Dermis microvascular lymphatic vessel endothelial cell (primary cell): ENCODE measurements around the gene DOK7. TPM values are rescaled to one million over a fixed set of nuclear protein-coding genes. Genes with fewer than 3 reads are reported as not detected.

Experiments used
- DNase-seq, 2 donors: peaks; one replicate each; pipeline versions ENCODE4 v3.0.0 to v3.0.0-alpha.2; 2010; ENCODE audit warnings: low read depth in 2 of 2
- total RNA-seq: library from RNA; depleted of rRNA; stranded (reverse); fragments of >200 nt; gene quantifications from 2 replicates; pipeline ENCODE4 v1.2.1, GENCODE V29; 2014

The DOK7 gene
- total RNA-seq, 1 donor from 2014 or later: not detected

DNA sequence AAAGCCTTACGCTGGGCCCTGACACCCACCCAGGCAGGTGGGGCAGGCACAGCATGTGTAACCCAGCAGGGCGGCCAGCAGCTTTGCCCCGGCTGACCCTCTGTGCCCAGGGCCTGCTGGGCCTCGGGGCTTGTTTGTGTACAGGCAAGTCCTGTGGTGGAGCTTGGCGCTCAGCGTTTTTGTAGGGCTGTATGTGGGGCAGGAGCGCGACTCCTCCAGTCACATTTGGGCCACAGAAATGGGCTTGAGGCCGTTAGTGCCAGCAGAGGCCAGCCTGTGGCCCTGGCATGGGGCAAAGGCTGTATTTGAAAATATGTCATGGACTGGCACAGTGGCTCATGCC, 36.0 kb upstream of the DOK7 start:
- DNase-seq: no peak

DNA sequence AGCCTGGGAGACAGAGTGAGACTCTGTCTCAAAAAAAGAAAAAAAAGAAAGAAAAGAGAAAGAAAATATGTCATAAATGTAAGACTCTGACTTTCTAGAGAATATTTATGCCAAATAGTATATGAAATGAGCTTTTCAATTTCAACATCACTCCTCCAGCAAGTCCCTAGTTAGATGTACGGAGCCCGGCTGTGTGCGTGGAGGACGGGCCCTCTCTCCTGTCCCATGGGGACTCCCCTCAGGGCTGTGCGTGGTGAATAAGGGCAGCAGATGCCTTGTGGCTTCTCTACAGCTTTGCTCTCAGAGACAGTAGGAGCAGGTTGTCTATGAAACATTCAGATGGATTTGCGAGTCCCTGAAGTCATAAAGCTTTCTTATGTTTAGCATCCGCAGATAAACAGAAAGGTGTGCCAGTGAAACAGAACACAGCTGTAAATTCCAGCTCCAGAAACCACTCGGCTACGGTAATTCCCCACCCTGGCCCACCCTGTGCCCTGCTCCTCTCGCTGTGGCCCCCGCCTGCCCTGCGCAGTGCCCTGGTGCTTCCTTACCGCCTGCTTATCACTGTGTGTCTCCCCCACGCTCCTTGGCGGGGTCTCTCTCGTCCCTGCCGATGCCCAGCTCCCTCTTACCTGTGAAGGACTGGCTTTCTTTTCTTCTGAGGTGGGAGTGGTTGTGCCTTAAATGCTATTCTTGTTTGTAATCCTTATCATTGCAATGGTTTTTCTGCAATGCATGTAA, 35.2 kb upstream of the DOK7 start:
- no peak for DNase-seq

DNA sequence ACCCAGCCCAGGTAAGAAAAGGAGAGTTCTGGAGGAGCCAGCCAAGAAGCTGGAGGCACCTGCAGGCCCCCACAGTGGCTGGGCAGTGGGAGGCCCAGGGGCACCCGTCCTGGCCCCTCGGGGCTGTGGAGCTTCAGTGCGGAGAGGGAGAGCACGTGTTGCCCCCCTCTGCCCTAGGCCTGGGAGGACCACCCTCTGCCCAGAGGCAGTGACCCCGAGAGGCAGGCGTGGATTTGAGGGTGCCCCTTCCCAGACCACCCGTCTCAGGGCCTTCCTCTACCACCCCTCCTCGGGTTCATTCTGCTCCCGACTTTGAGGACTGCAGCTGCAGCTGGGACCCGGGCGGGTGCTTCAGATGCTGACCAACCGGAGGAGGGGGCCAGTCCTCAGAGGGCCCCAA, 33.5 kb upstream of the DOK7 start:
- DNase-seq: no peak

DNA sequence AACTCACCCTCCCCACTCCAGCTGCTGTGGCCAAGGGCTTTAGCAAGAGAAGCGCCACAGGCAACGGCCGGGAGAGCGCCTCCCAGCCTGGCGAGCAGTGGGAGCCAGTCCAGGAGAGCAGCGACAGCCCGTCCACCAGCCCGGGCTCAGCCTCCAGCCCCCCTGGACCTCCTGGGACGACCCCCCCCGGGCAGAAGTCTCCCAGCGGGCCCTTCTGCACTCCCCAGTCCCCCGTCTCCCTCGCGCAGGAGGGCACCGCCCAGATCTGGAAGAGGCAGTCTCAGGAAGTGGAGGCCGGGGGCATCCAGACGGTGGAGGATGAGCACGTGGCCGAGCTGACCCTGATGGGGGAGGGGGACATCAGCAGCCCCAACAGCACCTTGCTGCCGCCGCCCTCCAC, 32.6 kb upstream of the DOK7 start:
- DNase-seq: no peak

DNA sequence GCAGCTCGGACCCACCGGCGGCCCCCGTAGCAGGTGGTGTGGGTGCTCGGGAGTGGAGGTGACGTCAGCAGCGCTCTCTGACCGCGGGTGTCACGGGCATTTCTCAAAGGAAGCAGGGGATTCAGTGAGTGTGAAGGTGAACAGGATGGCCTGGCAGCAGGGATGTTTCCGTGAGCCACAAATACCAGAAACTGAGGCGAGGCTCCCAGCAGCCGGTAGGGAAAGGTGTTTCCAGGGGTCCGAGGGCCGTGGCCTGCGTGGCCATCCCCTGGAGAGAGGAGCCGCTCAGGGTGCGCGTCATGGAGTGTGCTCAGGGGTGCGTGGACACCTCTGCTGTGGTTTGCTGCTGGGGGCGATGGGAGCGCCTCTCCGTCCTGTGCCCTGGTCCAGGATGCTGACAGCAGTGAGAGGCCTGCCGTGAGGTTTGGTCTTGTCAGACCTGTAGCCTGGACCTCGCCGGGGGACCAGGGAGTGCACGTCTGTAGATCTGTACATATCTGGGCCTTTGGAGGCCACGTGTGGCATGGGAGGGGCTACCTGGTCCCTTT, 31.6 kb upstream of the DOK7 start:
- no peak for DNase-seq

DNA sequence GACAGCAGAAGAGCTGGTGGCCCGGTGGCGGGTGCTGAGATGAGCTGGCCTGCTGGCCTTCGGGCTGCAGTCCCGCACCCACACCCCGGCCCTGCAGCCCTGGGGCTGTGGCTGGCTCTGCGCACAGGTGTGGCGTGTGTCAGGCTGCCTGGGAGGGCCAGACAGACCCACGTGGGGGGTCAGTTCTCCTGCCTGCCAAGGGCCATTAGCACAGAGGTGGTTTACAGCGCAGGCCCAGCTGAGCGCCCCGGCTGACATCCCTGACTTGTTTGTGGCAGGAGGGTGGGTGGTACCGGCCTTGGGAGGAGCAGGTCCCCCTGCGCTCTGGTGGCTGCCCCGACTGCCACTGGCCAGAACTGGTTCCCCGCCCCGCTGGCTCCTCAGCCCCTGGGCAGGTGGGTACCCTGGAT, 30.7 kb upstream of the DOK7 start:
- no peak for DNase-seq

DNA sequence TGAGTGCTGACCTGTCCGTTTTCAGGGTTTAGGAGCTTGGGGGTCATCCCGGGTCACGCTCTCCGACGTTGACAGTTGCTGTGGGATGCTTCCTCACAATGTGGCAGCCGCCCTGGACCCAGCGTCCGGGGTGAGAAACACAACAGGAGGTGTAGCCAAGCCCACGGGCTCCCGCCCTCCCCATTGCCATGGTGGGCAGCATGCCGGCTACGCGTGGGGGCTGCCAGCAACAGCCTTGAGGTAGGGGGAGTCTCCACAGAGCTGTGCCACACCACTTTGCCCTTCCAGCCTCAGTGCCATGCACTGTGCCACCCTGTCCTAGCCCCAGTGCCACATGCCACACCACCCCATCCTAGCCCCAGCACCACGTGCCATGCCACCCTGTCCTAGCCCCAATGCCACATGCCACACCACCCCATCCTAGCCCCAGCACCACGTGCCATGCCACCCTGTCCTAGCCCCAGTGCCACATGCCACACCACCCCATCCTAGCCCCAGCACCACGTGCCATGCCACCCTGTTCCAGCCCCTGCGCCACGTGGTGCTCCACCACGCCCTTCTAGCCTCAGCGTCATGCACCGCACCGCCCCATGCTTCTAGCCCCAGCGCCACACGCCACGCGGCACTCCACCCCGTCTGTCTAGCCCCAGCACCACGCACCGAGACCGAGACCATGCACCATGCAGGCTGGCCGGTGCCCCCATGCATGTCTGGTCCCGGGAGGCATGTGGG, 29.8 kb upstream of the DOK7 start:
- DNase-seq: no peak

DNA sequence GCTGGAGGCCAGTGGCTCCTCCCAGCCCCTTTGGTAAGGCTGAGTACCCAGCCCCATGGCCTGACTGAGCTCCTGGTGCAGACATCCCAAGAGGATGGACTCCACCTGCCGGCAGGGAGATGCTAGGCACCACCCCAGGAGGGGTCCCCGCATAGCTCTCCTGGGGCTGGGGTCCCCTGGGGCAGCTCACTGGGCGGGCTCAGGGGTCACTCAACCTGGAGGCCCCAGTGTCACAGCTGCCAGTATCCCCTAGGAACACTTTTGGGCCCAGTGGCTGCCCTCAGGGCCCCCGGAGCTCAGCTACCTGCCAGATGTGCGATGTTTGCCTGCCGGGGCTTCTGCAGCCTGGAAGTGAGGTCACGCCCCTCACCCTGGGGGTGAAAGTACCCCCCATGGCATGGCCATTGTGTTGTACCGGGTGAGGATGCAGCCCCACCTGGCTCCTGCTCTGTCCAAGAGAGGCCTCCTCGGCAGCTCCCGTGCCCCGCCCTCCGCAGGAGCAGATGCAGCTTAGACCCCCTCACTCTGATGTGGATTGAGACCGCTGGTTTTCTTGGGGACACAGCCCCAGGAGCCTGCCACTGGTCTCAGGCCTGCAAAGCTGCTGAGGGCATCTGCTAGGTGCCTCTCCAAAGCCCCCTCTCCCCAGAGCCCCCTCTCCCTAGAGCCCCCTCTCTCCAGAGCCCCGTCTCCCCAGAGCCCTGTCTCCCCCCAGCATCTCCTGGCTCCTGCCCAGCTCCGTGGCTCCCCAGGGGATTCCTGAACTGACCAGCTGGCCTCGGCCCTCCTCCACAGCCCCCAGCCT, 28.0 kb upstream of the DOK7 start:
- DNase-seq: no peak

DNA sequence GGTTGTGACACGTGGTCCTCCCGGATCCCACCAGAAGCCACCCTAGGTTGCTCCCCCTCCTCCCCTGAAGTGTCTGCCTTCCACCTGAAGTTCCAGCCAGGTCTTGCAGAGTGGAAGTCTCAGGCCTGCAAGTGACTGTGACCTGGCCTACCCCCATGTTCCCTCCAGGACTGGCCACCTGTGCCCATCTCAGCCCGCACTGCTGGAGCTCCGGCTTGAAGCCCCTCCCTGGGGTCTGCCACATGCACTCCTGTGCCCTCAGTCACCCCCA, 27.5 kb upstream of the DOK7 start:
- DNase-seq: no peak

DNA sequence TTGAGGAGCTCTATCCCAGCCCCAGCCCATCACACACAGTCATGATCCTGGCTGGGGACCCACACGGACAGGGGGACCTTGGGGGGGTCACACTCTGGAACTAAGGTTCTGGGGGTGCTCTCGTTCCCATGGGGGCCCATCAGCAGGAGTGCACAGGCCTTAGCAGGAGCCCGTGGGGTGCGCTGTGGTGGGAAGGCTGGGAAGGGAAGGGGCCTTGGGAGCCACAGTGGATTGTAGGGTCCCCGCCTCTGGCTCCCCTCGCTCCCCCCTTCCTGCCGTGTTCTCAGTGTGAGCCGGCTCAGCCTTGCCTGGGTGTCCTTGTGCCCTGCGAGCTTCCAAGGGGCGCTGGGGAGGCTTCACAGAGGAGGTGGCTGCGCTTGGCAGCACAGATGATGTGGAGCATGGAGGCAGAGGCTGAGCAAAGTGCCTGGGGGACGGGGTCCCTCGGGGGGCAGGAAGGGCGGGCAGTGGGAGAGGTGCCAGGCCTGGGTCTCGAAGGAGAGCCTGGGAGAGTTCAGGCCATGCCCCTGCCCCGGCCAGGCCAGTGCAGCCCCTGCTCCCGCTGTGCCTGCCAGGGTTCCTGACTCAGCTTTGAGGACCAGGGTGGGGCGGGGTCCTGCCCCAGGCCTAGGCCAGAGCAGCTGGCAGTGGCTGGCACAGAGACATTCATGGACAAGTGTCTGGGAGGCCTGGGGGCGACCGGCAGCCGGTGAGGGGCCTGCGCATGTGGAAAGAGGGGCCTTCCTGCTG, 26.9 kb upstream of the DOK7 start:
- no peak for DNase-seq

DNA sequence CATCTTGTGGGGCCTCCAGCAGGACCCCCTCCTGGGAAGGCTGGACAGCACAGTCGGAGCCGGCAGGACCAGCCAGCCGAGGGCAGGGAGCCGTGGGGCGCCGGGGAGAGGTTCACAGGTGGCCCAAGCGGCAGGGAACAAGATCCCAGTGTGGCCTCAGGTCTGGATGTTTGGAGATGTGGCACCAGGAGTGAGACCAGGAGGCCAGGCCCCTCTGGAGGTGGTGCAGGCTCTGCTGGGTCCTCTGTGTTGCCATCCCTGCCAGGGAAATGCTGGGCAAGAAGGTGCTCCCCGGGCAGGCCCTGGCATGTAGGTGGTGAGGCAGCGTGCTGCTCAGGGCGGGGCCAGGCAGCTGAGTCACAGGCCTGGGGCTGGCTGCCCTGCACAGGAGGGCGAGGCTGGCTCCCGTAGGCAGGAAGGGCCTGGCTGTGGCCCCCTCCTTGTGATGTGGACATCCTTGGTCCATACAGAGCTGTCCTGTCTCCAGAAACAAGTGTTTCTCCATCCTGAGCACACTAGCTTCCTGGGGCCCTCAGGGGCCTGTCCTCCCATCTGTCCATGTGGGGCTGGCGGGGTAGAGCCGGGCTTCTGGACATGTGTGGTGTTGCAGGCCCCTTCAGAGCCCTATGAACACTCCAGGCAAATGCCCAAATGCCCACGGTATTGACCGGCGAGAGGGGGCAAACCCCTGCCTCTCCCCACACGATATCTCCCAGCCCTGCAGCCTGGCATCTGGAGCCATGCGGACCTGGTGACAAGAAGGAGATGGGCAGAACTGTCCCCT, 26.1 kb upstream of the DOK7 start:
- DNase-seq: peak in 1 of 2 donors; percentile 62

DNA sequence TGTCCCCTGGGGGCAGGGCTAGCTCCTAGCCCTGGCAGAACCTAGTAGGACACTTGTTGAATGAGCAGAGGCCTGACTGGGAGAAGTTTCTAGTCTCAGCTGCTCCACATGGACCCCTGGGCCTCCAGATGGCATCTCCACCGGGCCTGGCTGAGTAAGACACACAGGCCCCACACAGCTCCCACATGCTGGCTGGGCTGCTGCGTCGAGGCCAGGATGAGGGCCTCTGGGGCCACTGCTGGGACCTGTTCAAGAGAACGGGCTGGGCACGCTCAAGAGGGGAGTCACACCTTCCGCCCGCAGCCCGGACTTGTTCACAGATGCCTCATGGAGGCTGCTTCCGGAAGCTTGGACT, 25.5 kb upstream of the DOK7 start:
- DNase-seq: no peak

DNA sequence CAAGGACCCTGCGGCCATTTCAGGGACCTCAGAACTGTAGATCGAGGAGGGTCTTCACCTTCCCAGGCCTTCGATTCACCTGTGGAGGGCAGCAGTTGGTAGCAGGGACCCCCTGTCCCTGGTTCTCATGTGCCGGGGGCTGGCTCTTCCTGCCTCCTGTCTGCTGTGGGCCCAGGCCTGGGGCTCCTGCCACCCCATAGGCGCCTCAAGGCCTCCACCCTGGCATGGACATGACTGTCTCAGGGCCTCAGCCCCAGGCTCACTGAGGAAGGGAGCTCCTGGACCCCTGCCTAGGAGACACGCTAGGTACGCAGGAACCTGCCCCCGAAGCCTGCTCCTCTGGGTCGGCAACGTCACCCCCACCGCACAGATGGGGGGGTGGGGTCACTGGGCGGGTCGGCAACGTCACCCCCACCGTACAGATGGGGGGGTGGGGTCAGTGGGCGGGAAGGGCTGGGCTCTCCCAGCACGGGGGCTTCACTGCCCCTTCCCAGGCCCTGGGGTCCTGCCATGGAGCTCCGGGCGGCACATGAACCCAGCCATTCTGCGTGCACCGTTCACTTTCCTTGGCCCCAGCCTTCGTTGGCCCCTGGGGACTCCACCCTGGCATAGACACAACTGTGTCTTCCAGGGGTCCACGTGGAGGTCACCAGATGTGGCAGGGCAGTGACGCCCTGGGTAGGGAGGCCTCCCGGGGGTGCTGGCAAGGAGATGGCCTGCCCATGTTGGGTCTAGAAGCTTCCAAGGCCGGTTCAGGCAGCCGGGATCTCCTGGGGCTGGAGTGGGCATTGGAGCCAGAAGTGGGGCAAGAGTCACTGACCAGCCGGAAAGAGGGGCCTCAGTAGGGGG, 24.9 kb upstream of the DOK7 start:
- no peak for DNase-seq

DNA sequence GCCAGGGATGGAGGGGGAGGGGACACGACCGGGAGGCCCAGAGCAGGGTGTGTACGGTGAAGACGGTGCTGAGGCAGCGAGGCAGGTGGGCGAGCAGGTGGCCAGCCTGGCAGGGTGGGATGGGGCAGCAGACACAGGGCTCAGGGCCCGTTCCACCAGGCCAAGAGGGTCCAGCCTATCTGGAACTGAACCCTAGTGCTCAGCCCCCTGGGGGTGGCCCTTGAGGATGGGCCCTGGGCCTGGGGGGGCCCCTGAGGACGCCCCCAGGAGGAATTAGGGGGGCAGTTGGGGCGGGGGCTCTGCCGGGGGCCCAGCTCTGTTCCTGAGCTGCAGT, 24.3 kb upstream of the DOK7 start:
- DNase-seq: no peak

DNA sequence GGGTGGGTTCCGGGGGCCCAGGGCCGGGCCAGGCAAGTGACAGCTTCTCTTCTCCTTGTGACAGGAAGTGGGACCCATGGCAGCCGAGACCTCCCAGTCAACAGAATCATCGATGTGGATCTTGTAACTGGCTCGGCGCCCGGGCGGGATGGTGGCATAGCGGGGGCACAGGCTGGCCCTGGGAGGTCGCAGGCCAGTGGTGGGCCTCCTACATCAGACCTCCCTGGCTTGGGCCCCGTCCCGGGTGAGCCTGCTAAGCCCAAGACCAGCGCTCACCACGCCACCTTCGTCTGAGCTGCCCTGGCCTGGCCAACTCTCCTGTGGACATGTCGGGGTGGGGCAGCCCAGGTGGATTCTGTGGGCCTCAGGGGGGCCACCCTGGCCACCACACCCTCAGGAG, 23.7 kb upstream of the DOK7 start:
- DNase-seq: no peak

DNA sequence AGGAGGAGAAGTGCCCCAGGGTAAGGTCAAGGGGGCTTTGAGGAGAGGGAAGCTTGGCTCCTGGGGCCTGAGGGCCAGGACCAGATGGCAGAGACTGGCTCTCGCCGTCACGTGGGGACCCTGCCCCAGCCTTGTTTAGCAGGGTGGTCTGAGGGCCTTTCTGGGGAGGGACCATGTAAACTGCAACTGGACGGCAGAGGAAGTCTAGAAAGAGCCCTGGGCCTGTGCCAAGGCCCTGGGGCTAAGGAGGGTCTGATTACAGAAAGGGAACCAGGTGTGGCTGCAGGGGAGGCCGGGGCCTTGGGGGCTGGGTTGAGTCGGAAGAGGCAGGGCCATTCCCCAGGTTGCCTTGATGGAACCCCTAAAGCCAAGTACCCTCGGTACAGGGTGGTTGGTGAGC, 23.1 kb upstream of the DOK7 start:
- DNase-seq: no peak

DNA sequence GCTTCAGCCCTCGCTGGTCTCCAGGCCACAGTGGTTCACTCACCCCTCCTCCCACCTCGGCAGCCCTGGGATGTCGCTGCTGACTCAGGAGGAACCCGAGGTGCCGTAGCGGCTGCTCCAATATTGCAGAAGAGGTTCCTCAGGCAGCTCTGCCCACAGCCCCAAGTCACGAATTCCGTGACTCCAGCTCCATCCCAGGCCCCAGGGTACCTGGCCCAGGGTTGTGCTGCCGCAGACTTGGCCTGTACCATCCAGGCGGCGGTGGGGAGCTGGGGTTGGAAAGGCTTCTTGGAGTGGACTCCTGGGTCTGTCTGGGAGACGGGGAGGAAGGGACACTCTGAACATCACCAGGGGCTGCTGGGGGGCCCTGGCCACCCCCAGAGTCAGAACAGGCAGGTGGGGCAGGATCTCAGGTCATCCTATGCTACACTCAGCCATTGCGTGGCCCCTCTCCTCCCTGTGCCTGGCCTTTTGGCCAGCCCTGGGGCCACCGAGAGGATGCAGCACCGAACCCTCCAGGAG, 22.1 kb upstream of the DOK7 start:
- no peak for DNase-seq

DNA sequence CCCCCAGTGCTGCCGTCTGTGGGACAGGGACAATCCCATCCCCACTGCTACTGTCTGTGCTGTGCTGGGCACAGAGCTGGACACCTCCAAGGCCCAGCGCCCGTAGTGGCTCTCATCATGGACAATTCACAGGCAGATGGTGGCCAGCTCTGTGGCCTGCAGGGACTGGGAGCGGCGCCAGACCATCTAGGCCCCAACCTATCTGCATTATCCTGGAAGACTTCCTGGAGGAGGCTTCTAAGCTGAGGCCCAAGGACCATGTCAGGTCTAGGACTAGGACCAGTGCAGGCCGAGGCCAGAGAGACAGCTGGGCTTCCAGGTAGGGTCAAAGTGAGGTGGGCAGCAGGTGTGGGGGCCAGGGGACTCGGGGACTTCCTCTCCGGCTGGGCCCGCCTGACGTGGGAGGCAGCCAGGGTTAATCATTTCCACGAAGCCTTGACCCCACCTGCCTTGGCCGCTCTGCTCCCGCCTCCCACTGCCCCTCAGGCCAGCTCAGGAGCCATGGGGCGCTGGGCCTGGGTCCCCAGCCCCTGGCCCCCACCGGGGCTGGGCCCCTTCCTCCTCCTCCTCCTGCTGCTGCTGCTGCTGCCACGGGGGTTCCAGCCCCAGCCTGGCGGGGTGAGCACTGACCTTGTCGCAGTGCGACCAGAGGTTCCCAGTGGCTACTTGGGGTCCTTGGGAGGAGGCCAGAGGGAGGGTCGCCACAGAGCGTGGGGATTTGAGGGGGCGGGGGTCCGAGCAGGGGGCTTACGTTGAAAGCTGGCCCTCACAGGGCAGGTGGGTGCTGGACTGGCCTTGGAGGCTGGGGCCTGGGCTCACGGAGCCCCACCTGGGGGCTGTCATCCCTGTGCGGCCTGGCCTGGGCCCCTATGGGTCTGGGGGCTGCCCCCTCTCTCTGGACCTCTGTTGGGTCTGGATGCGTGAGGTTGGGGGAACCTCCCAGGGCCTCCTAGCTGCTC, 21.3 kb upstream of the DOK7 start, which contains the start of gene HGFAC:
Gene HGFAC, plus strand, starts transcription at position 468 of the 959 bp plus-strand sequence. Its CDS starts 34 bp downstream, at position 502.
- no peak for DNase-seq

DNA sequence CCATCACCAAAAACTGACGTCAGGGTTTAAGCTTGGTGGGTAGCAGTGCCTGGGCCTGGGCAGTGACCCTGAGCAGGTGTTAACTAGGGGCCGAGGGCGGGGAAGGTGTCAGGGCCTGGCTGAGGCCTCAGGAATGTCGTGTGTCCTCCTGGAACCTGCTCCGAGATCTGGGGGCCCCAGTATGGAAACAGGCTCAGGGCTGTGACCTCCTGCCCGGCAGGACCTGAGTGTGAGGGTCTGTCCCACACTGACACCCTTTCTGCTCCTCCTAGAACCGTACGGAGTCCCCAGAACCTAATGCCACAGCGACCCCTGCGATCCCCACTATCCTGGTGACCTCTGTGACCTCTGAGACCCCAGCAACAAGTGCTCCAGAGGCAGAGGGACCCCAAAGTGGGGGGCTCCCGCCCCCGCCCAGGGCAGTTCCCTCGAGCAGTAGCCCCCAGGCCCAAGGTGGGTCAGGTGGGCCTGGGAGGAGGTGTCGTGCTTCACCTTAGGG, 20.6 kb upstream of the DOK7 start:
- DNase-seq: no peak
